ENCODE data around the gene CLDN24.

Gene CLDN24

GRCh38 chr4:183323295-183323694 is 1.1 kb upstream of the CLDN24 start:
- no peak overlapping the region for H3K4me3 ChIP-seq (ENCODE audit: low read depth, low read length)
- TF ChIP-seq, protein P1, sequence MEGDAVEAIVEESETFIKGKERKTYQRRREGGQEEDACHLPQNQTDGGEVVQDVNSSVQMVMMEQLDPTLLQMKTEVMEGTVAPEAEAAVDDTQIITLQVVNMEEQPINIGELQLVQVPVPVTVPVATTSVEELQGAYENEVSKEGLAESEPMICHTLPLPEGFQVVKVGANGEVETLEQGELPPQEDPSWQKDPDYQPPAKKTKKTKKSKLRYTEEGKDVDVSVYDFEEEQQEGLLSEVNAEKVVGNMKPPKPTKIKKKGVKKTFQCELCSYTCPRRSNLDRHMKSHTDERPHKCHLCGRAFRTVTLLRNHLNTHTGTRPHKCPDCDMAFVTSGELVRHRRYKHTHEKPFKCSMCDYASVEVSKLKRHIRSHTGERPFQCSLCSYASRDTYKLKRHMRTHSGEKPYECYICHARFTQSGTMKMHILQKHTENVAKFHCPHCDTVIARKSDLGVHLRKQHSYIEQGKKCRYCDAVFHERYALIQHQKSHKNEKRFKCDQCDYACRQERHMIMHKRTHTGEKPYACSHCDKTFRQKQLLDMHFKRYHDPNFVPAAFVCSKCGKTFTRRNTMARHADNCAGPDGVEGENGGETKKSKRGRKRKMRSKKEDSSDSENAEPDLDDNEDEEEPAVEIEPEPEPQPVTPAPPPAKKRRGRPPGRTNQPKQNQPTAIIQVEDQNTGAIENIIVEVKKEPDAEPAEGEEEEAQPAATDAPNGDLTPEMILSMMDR (IDR thresholded peaks at IDR 0.05; ENCODE audit: low read depth, low read length, missing control alignments) = no peak
- no peak for DNase-seq (ENCODE audit: low read depth)

DNA sequence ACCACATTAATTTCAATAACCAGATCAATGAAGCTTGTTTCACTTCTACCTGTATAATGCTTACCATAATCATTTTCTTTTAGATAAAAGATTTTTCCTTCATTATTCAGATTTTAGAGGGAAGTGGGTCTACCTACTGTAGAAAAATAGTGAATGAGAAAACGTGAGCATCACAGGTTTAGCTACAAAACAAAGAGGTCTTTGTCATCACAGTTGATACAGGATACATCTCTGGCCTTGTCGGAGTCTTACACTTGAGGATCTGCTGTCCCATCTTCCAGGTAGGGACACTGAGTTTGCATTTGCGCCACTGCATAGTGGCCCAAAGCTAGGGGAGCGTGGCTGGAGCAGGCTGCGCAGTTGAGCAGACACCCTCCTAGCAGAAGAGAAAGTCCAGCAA is 710 bp downstream of the CLDN24 start:
- no peak for DNase-seq (ENCODE audit: low read depth)
- H3K4me3 ChIP-seq (ENCODE audit: low read depth, low read length) = no peak overlapping the region
- TF ChIP-seq, protein P1 (IDR thresholded peaks at IDR 0.05; ENCODE audit: low read depth, low read length, missing control alignments) = no peak

- TF ChIP-seq, protein P1 (IDR thresholded peaks at IDR 0.05; ENCODE audit: low read depth, low read length, missing control alignments) = no peak
Measured at GRCh38 chr4:183321079-183321478, 1.1 kb downstream of the CLDN24 start.

DNA sequence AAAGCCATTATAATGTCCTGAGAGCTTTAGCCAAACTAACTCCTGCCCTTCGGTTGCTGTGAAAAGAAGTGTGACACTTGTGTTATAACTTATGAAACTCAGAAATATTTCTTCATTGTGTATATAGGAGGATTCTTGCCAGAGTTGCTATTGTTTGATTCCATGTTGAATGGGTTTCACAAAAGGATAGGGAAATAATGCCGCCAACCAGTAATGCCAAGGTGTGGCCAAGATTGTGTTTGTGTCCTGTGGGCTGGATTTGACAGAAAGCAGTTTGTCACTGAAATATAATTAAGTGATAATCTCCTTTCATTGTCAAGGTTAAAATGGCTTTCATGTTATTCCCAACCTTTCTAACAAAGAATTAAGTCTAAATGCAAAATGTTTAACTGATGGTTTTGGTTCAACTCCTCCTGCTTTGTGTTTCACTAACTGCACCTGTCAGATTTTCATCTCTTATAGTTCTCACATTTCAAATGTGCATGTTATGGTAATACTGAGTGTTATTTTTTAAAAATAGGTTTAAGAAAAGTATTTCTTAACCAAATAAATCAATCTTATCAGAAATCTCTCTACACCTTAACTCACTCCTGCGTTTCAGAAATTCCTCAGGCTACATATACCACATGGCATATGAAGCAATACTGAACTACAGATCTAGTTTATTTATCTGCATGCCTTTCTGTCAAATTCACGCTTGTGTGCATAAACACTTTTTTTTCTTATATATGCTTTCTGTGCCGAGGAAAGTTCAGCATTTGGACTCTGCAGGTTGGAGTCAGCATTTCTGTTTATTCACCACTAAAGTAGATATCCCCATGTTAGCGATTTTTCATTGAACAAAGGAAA is 1.8 kb downstream of the CLDN24 start, which contains the start of gene CLDN22:
Gene CLDN22 (minus strand): TSS at position 66 of the 849 bp plus-strand sequence. CDS start 58 bp downstream, at position 8.
- TF ChIP-seq, protein P1 (IDR thresholded peaks at IDR 0.05; ENCODE audit: low read depth, low read length, missing control alignments) = no peak
- no peak for DNase-seq (ENCODE audit: low read depth)
- H3K4me3 ChIP-seq (ENCODE audit: low read depth, low read length) = no peak within 1 kb of the TSS

More at GRCh38 chr4:183321079-183321478, 1.1 kb downstream of the CLDN24 start:
- no peak overlapping the region for H3K4me3 ChIP-seq (ENCODE audit: low read depth, low read length)
- DNase-seq (ENCODE audit: low read depth) = no peak

DNA sequence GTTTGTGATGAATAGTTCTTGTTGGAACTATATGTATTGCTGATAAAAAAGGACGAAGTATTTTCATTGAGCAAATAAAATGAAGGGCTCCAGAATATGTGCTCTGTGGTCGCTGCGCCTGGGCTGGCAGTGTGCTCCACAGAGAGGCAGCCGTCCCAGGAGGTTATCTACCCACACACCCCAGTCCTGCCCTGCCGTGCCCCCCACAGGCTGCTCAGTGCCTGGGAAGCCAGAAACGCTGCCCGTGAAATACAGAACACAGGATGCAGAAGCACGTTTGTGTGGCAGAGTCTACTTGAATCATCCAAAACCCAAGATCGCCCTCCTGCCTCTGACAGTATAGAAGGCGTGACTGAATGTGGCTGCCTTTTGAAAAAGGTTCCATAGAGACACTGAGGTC is 3.6 kb downstream of the CLDN24 start:
- DNase-seq (ENCODE audit: low read depth) = no peak
- TF ChIP-seq, protein P1 (IDR thresholded peaks at IDR 0.05; ENCODE audit: low read depth, low read length, missing control alignments) = no peak
- H3K4me3 ChIP-seq (ENCODE audit: low read depth, low read length) = no peak overlapping the region

DNA sequence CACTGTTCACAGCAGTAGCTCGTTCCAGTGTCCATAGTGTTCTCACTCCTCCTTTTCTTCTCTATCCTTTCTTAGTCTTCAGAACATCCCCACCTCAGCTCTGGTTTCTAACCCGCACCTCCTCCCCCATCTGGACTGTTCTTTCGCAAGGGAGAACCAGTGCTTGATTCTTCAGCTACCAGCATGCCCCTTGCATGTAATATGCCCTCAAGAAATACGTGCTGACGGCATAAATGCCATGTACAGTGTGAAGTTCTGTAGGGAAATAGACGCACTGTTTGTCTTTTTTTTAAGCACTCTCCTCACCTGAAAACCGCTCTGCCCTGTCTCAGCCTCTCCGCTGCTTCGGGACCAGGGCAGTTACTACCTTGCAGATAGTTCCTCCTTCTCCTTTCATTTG is 7.4 kb downstream of the CLDN24 start:
- DNase-seq (ENCODE audit: low read depth) = no peak
- no peak overlapping the region for H3K4me3 ChIP-seq (ENCODE audit: low read depth, low read length)
- TF ChIP-seq, protein P1 (IDR thresholded peaks at IDR 0.05; ENCODE audit: low read depth, low read length, missing control alignments) = no peak

- H3K4me3 ChIP-seq (ENCODE audit: low read depth, low read length) = no peak overlapping the region
- TF ChIP-seq, protein P1 (IDR thresholded peaks at IDR 0.05; ENCODE audit: low read depth, low read length, missing control alignments) = no peak
- DNase-seq (ENCODE audit: low read depth) = no peak
Measured at GRCh38 chr4:183314336-183314735, 7.9 kb downstream of the CLDN24 start.
